Erythroblast (primary cell): Measurements from ENCODE around the gene DSCAML1.

Source experiments
- DNase-seq, 2 experiments: peaks; one replicate each; lab custom pipeline; 2025; lab: John Stamatoyannopoulos, UW
- GATA1 ChIP-seq: IDR thresholded peaks from 2 replicates; pipeline ENCODE4 v1.6.1; 2011; ENCODE audit warnings: low read depth, mild to moderate bottlenecking, control low read depth, low read length, moderate library complexity
- POLR2A ChIP-seq: IDR thresholded peaks from 2 replicates; pipeline ENCODE4 v1.6.1; 2011; ENCODE audit warnings: mild to moderate bottlenecking, low read length

DSCAML1 gene

GRCh38 chr11:117789241-117789640 lies 7.8 kb downstream of the DSCAML1 start:
- no peak for DNase-seq
- TF ChIP-seq POLR2A (no peak), GATA1 (no peak)

- DNase-seq = no peak
Measured at GRCh38 chr11:117786135-117786870, 10.7 kb downstream of the DSCAML1 start.

GRCh38 chr11:117782101-117782500 lies 14.9 kb downstream of the DSCAML1 start:
- no peak for DNase-seq
- TF ChIP-seq GATA1 (no peak), POLR2A (no peak)

More at GRCh38 chr11:117786135-117786870, 10.7 kb downstream of the DSCAML1 start:
- no peak for TF ChIP-seq GATA1
- TF ChIP-seq POLR2A = no peak

- DNase-seq = no peak
- TF ChIP-seq GATA1 = no peak
- no peak for TF ChIP-seq POLR2A
Measured at GRCh38 chr11:117781627-117782026, 15.4 kb downstream of the DSCAML1 start.

- TF ChIP-seq POLR2A (no peak), GATA1 (no peak)
- no peak for DNase-seq
Measured at GRCh38 chr11:117780456-117780855, 16.6 kb downstream of the DSCAML1 start.

GRCh38 chr11:117774553-117774952 lies 22.5 kb downstream of the DSCAML1 start:
- TF ChIP-seq GATA1 (no peak), POLR2A (no peak)
- DNase-seq = no peak

GRCh38 chr11:117772360-117772759 lies 24.7 kb downstream of the DSCAML1 start:
- DNase-seq = no peak
- no peak for TF ChIP-seq POLR2A
- TF ChIP-seq GATA1 = no peak

GRCh38 chr11:117771841-117772240 lies 25.2 kb downstream of the DSCAML1 start:
- no peak for DNase-seq
- TF ChIP-seq POLR2A = no peak
- TF ChIP-seq GATA1 = no peak

GRCh38 chr11:117771197-117771596 lies 25.8 kb downstream of the DSCAML1 start:
- no peak for TF ChIP-seq POLR2A
- no peak for TF ChIP-seq GATA1
- no peak for DNase-seq

GRCh38 chr11:117770061-117770460 lies 27.0 kb downstream of the DSCAML1 start:
- no peak for DNase-seq
- TF ChIP-seq POLR2A = no peak
- no peak for TF ChIP-seq GATA1

- TF ChIP-seq POLR2A = no peak
- no peak for TF ChIP-seq GATA1
- peak; percentile 4 to 13 for DNase-seq
Measured at GRCh38 chr11:117769533-117769932, 27.5 kb downstream of the DSCAML1 start.

- no peak for DNase-seq
- no peak for TF ChIP-seq POLR2A
- TF ChIP-seq GATA1 = no peak
Measured at GRCh38 chr11:117768506-117768905, 28.5 kb downstream of the DSCAML1 start.

- no peak for DNase-seq
- TF ChIP-seq POLR2A (no peak), GATA1 (no peak)
Measured at GRCh38 chr11:117767071-117767470, 29.9 kb downstream of the DSCAML1 start.

- DNase-seq = no peak
- TF ChIP-seq POLR2A (no peak), GATA1 (no peak)
Measured at GRCh38 chr11:117766576-117766975, 30.4 kb downstream of the DSCAML1 start.

- TF ChIP-seq POLR2A (no peak), GATA1 (no peak)
- no peak for DNase-seq
Measured at GRCh38 chr11:117766026-117766425, 31.0 kb downstream of the DSCAML1 start.
